Activated effector memory CD4-positive, alpha-beta T cell treated with Interleukin-2 at 50 U/mL for 16 hours (primary cell): Measurements from ENCODE around the gene COA5.
"Not testable (repeated sequence)": the region's sequence is repeated elsewhere in the genome, so short reads cannot be mapped to it uniquely, and the experiment has no call there.

Source experiments
- DNase-seq: peaks from one replicate; pipeline ENCODE4 v3.0.0-alpha.2; 2020

COA5 gene

DNA sequence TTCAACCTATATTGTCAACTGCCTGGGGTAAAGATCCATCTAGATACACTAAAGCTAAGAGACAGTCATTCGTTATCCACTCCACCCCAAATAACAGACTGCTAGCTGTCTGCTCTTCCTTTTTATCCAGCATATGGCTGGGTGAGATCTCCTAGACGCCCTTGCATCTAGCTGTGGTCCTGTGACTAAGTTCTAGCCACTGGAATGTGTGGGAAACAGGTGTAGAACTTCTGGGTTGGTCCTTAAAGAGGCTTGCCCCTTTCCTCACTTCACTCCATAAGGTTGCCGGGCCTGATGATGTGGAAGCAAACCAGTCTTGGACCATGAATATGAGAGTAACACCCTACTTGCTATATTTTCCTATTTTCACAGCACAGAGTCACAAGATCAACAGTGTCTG lies 3.2 kb downstream of the COA5 start:
- no peak for DNase-seq

DNA sequence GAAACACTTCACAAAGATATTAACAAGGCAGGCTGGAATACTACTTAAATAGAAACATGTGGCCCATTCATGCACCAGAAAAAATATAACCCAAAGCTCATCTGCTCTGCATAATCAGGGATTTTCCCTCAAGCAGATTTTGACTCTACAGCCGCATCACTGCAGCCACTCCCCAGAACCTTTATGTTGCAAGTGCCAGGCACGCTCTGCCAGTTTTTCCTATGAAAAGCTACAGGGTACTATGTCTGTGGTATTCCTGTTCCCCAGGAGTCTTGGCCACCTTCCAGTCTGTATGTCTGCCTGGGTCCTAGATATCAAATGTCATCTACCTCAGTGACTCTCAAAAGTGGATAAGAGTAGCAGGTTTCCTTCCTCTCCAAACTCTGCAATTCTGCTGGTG lies 3.8 kb downstream of the COA5 start:
- no peak for DNase-seq

DNA sequence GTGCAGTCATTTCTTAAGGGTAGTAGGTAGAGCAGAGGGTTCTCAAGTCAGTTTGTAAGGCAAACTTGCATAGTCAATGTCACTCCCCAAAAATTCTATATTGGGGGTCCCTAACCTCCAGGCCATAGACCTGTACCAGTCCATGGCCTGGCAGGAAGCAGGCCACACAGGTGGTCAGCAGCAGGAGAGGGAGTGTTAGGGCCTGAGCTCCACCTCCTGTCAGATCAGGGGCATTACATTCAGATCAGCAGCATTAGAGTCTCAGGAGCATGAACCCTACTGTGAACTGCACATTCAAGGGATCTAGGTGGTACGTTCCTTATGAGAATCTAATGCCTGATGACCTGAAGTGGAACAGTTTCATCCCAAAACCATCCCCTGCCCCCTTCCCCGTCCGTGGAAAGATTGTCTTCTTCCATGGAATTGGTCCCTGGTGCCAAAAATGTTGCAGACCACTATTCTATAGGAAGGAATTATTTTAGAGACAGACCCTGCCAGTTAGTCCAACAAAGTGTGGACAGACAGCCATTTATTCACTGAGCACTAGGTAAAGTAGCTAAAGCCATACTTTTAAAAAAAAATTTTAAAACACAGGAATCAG lies 6.7 kb downstream of the COA5 start:
- DNase-seq: no peak

DNA sequence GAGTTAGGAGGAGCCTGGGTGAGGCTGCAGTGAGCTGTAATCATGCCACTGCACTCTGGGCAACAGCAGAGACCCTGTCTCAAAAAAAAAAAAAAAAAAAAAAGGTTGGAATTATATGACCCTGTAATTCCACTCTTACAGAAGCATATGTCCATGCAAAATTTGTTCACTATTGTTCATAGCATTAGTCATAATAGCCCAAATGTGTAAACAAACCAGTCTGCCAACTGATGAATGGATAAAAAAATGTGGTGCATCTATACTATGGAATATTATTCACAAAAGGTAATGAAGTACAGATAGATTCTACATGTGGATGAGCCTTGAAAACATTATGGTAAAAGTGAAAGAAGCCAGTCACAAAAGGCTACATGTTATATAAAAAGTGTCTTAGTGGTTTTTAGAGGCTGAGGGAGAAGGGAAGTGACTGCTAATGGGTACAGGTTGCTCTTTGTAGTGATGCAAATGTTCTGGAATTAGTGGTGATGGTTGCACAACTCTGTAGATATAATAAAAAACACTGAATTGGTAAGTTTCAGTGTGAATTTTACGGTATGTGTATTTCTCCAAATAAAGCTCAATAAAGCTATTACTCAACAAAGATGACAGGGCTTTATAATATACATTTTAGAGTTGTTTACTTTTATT lies 9.4 kb downstream of the COA5 start:
- no peak for DNase-seq

DNA sequence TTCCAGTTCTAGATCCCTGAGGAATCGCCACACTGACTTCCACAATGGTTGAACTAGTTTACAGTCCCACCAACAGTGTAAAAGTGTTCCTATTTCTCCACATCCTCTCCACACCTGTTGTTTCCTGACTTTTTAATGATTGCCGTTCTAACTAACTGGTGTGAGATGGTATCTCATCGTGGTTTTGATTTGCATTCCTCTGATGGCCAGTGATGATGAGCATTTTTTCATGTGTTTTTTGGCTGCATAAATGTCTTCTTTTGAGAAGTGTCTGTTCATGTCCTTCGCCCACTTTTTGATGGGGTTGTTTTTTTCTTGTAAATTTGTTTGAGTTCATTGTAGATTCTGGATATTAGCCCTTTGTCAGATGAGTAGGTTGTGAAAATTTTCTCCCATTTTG lies 13.6 kb downstream of the COA5 start:
- DNase-seq: not testable (repeated sequence)

DNA sequence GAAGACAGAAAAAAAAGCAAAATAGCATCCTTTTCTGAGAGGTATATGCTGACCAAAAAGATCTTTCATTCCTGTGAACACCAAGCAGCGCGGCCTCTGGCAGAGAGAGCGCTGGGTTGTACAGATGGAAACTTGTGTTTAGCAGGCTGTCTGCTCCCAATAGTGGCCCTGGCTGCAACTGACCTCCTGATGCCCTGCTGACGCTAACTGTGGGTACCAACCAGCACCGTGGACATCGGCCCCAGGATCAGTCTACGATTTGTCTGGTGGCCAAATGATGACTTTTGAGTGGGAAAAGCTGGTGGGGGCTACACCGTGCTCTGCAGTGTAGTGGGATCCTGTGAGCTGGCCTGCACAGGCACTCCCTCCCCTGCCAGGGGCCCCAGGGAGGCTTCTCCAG lies 15.7 kb downstream of the COA5 start:
- no peak for DNase-seq

DNA sequence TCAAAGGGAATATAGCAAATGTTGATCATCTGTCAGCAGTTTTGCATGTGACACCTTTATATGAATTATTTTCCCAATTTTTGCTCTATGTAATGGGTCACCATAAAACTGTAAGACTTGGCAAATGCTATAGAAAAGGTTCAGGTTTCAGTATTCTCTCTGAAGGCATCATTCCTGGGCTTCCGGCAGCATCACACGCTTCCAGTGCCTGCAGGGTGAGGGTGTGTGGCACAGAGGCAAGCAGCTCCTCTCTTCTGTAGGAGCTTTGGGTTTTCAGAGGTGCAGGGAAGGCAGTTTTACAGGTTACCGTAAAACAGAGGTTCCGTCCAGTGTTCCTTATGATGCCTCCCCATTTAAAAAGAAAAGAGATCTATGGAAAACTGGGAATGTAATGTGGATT lies 18.8 kb downstream of the COA5 start:
- no peak for DNase-seq

DNA sequence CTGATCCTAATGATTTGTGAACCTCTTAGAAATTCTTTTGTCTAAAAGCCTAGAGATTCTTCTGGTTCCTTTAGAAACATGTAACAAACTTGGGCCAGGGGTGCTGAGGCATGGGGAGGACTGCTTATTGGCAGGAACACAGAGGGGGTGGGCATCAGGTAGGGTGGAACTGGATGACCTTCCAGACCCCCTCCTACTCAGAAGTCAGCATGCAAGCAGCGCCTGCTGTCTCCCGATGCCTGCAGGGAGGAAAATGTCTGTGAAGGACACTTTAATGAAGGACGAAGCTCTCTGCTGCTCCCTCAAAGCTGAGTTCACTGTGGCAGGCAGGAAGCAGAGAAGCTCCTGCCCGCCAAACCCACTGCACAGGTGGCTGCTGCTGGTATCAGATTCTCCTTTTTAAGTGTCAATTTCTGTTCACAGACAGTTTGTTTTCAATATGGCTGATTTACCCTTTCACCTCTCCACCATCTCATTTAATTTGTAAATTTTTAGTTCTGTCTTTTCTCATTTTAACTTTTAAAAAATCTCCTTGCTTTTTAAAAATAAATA lies 19.4 kb downstream of the COA5 start:
- no peak for DNase-seq

DNA sequence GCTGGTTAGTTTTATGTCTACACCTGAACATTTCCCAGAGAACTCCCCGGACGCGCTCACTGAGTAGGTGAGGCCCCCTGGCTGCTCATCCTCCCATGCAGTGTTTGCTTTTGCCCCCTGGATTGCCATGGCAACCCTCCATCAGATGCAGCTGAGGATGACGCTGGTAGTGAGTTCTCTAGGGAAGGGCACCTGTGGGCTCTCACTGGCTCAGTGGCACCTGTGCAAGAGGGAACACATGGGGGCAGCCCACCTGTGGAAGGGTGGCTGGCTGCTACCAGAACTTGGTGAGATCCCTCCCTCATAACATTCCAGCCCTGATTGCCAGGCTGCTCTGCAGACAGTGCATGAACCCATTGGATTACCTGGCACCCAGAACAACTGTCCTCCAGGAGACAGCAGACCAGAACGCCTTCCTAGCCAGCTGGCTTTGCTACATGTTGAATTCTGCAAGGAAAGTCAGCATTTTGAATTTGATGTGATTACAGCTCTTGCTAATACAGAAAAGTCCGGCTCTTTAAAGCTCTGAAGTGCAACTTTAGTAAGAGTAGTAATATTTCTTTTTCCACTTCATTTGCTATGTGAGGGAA lies 21.7 kb downstream of the COA5 start:
- no peak for DNase-seq

DNA sequence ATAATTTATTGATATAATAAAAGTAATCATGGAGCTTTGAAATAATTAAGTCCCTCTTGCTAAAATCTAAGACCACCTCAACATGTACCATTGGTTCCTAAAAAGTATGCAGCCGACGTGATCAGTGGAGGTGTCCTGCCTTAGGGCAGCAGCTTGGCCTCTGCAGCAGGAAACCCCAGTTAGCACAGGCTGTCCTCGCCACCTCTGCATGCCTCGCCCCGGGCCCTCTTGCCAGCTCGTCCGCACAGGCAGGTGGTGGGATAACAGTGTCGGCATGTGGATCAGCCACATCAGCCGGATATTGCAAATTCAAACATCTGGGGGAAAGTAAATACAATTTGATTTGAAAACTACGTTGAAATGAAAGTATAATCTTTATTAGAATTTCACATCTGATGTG lies 22.9 kb downstream of the COA5 start:
- no peak for DNase-seq

DNA sequence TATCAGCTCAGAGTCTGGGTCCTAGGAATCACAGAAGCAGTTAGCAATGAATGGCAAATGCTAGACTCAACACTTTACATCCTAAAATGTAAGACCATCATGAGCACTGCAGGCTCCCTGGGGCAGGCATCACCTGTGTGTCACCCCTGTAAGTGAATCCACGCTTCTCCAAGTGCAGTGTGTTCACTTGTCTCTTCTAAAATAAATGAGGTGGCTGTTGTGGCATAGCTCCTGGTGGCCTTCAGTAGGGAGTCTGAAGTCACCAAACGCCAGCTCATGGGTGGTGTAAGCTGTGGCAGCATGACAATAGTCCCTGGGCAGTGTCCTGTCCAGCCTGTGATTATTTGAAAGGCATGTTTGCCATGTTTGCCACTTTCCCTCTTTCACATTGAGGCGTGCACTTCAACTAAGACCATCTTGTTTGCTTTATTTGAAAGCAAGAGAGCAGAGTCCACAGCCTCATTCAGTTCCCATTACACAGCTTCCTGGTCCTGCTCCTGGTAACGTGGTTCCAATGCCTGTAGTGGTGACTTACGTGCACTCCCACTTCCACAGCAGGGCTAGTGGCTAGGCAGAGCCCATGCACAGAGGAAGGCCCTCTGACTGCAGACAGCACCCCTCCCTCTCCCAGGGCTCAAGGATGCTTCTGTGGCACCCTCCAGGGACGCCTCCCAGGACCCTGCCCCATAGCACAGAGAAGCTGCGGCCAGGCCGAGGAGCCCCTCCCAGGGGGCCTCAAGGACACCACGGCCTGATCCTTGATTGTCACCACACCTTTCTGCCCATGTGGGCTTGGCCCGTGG lies 24.3 kb downstream of the COA5 start:
- no peak for DNase-seq

DNA sequence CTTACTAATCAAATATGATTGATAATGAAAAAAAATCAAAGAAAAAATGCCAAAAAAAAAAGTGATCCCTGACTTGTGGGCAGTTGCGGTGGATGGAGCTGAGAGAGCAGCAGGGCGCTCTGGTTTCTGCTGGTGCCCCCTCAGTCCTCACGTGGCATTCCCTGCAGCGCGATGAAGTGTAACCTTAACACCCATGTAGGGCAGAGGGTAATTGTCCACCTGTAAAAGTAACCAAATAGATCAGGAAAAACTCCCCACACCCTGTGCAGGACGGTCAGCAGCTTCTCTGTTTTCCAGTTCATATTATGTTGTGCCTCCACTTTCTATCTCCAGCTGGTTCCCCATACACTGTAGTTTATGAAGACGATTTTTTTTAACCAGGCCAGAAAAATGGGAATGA lies 25.0 kb downstream of the COA5 start:
- no peak for DNase-seq

DNA sequence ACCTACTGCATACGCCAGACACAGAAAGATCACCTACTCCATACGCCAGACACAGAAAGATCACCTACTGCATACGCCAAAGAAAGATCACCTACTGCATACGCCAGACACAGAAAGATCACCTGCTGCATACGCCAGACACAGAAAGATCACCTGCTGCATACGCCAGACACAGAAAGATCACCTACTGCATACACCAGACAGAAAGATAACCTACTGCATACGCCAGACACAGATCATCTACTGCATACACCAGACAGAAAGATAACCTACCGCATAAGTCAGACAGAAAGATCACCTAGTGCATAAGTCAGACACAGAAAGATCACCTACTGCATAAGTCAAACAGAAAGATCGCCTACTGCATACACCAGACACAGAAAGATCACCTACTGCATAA lies 25.8 kb downstream of the COA5 start:
- DNase-seq: no peak

DNA sequence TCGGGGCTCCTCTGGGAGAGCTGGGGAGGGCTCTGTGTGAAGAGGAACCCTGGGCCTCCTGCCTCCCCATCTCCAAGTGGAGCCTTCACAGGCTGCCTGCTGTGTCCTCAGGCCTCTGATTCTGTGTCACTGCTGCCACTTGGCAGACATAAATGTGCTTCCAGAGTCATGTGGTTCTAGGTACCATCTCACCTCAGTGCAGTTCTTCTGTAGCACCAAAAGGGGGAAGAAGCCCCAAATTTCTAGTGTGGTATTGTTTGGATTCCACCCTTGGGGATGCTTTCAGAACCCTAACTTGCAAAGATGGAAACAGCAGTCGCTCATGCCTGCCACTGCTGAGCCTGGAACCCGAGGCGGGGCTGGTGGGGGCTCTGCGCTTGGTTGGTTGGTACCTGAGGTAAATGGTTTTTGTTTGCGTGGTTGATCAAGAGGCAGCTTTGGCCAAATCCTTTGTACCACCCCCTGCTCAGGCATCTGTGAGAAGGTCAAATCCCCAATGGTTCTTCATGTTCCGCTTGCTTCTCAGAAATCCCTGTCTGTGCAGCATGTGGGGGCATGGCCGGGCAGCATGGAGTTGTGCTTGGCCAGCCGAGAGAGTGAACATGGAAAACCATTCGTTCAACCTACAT lies 27.5 kb downstream of the COA5 start:
- no peak for DNase-seq

DNA sequence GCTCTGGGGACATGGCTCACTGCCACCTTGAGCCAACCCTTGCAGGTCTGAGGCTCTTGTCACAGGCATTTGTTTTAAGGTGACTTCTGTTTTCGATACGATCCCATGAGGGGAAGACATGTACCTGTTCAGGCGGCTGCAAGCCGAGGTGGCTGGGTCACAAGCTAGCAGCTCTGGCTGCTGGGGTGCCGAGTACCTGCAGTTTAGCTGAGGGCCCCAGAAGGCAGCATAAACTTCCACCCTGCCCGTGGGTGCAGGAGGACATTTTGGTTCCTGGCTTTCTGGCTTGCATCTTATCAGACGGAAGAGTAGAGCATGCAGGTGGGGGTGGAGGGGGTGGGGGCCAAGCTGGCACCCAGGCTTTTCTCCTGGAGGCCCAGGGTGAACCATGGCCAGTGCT lies 28.4 kb downstream of the COA5 start:
- no peak for DNase-seq

DNA sequence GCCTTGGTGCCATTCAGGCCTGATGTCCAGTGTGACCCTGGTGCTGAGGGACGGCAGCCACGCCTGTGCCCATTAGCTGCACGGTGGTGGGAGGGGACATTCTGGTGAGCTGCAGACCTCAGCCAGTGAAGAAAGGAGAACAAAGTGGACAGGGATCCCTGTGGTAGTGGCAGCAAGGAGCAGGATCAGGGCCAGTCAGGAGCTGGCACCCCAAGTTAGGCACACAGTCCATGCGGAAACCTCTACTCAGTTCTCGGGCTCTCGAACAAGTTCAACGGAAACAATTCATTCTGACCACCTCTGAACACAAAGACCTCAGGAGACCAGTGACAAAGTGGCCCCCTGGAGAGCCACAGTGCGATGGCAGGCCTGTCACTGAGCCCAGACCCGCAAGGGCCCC lies 30.1 kb downstream of the COA5 start:
- no peak for DNase-seq

DNA sequence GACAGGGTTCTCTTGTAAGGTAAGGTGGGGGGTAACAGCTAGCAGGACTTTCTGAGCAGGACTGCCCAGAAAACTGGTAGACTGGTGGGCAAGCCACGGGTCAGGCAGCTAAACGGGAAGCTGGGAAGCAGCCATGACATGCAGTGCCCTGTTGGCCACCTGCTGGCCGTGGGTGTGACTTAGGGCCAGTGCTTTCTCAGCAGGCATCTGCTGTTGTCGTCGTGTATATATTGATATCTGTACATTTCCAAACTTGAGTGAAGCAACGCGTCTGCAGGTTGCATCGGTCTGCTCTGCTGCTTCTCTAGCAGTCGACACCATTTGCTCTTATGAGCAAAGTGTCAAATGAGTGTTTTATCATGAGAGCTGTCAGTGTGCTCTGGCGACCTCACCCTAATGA lies 31.0 kb downstream of the COA5 start:
- no peak for DNase-seq

DNA sequence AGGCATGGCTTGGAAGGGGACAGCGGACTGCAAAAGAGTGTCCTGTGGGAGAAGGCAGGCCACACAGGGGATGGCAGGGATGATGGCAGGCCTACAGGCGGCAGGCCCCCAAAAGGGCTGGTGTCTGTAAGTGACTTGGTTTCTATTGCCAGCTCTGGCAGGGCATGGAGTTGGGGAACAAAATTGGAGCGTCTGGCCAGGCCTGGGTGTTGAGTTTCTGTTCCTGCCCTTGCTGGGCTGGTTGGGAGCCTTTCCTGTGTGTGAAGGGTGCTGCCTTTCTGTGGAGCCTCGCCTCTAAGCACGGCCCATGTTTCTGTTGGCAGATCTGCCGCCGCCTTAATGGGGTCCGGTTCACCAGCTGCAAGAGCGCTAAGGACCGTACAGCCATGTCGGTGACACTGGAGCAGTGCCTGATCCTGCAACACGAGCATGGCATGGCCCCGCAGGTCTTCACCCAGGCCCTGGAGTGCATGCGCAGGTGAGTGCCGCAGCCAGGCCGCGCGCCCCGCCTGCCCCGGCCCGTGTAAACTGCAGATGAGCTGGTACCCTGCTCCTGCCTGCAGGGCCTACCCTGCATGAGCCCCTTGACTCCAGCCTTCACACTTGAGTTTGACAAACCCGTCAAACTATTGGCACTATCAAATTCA lies 31.5 kb downstream of the COA5 start:
- no peak for DNase-seq

DNA sequence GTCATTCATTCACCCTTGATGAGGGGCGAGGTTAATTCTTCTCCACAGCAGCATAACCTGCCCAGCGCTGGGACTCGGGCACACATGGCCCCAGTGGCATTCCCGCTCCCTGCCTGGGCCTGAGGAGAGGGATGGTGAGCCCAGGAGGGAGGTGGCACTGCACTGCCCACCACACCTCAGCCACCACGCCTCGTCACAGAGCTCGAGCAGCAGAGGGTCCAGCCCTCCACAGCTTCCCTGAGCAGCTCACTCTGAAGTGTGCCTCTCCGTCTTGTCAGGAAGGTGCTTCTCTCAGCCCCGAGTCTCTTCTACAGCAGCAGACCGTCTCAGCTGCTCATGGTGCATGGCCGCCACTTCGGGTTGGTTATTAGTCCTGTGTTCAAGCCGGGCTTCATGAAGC lies 34.9 kb downstream of the COA5 start:
- no peak for DNase-seq

DNA sequence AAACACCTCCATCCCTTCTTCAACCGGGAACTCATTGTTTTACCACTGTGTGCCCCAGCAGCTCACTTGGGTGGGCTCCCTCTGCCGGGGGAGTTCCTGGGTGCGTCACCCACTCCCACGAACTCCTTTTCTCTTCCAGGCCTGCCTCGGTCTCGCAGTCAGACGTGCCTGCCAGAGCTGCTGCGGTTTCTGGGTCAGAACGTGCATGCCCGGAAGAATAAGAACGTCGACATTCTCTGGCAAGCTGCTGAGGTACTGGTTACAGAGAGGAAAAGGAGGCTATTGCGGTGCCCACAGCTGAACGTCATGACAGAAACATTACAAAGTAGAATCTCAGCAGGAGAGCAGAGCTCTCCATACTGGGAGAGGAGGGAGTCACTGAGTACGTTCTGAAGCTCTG lies 35.6 kb downstream of the COA5 start:
- no peak for DNase-seq

DNA sequence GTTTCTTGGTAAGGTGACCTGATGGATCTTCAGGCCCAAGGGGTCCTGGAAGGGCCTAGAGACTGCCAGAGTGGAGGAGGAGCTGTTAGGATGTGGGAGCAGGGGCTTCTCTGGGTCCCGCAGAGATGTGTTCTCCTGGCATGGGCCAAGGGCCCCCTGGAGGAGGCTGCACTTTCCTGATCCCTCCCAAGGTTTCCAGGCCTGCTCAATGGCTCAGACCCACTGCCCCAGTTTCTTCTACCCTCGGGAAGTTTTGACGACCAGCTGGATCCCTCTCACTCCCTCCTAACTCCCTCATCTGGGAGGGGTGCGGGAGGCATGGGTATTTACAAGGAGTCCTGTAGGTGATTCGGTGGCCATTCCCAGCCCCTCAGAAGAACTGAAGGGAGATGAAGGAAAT lies 36.1 kb downstream of the COA5 start:
- DNase-seq: no peak

DNA sequence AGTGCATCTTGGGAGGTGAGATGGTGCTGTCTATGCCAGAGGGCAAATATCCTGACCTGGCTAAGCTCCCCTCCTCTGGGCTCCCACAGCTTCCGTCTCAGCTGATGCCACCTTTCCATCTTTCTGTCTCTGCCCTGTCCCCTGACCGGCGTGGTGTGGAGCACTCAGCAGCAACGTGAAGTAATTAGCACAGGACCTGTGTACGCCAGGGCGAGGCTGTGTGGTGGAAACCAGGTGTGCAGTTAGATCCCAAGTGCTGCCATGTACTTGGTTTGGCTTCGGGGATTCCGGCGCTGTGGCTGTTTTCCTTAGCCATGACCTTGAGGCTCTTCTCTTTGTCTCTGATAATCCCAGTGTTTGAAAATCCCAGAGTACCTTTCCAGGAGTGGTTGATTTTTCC lies 36.5 kb downstream of the COA5 start:
- DNase-seq: no peak
